Medulla oblongata (tissue), 1 donor: ENCODE measurements around the gene NDUFA8.

Source experiments
- DNase-seq: peaks from one replicate; pipeline ENCODE4 v3.0.0-alpha.2; 2015; ENCODE audit errors: extremely low spot score

NDUFA8 gene

GRCh38 chr9:122099271-122099869 is 60.2 kb downstream of the NDUFA8 start:
- peak; percentile 93 for DNase-seq

GRCh38 chr9:122097679-122098315 is 61.8 kb downstream of the NDUFA8 start:
- DNase-seq: no peak

- DNase-seq: no peak
Observed at GRCh38 chr9:122096620-122097415, 62.8 kb downstream of the NDUFA8 start.

DNA sequence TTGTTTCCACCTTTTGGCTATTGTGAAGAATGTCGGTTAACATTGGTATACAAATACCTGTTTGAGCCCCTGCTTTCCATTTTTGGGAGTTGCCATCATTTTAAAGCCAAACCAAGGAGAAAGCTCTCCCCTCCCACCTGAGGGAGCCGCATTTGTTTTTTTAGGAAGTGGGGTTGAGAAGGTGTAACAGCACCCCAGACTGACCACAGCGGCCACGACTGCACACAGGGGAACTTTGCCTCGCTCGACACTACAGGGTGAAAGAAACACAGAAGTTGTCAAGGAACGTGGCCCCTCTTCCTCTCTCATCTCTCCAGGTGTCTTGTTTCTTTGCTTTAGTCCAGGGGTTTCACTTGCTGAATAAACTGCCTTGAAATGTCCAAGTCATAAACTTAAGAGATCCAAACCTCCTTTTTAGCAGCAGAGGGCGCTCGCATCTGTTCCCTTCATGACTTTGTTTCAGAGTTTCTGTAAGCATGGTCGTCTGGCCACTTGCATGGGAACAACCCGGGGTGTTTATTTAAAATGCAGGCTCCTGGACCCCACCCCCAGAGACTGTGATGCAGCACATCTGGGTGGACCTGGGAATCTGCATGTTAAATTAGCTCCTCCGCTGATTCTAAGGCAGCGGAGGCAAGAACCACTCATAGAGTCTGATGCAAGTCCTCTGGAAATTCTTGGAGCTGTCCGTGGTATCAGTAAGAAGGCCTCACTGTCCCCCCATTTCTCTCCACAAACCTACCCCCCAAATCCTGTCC is 64.4 kb downstream of the NDUFA8 start:
- peak; percentile 68 for DNase-seq
